Islet of Langerhans (tissue), 1 donor: ENCODE results near the gene HAUS3.

Experiments used
- FAIRE-seq: peaks from one replicate; lab custom pipeline; 2011; peaks lifted over from hg19 to GRCh38; lab: Jason Lieb, UNC

Gene HAUS3, protein sequence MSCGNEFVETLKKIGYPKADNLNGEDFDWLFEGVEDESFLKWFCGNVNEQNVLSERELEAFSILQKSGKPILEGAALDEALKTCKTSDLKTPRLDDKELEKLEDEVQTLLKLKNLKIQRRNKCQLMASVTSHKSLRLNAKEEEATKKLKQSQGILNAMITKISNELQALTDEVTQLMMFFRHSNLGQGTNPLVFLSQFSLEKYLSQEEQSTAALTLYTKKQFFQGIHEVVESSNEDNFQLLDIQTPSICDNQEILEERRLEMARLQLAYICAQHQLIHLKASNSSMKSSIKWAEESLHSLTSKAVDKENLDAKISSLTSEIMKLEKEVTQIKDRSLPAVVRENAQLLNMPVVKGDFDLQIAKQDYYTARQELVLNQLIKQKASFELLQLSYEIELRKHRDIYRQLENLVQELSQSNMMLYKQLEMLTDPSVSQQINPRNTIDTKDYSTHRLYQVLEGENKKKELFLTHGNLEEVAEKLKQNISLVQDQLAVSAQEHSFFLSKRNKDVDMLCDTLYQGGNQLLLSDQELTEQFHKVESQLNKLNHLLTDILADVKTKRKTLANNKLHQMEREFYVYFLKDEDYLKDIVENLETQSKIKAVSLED

GRCh38 chr4:2241410-2242353 is at the start of gene HAUS3, which contains the start of gene POLN:
Gene HAUS3, minus strand, starts transcription at chr4:2242121. Its CDS starts 1,175 bp downstream, at chr4:2240946.
Gene POLN, minus strand, starts transcription at chr4:2242121. Its CDS starts 12,890 bp downstream, at chr4:2229231.
- FAIRE-seq, result no peak

GRCh38 chr4:2290974-2291704 is 49.2 kb upstream of the HAUS3 start:
- no peak for FAIRE-seq

- FAIRE-seq, result no peak
Measured at GRCh38 chr4:2290488-2290887, 48.6 kb upstream of the HAUS3 start.

- FAIRE-seq, result no peak
Measured at GRCh38 chr4:2289955-2290333, 48.0 kb upstream of the HAUS3 start.

GRCh38 chr4:2289311-2289954 is 47.5 kb upstream of the HAUS3 start:
- no peak for FAIRE-seq

DNA sequence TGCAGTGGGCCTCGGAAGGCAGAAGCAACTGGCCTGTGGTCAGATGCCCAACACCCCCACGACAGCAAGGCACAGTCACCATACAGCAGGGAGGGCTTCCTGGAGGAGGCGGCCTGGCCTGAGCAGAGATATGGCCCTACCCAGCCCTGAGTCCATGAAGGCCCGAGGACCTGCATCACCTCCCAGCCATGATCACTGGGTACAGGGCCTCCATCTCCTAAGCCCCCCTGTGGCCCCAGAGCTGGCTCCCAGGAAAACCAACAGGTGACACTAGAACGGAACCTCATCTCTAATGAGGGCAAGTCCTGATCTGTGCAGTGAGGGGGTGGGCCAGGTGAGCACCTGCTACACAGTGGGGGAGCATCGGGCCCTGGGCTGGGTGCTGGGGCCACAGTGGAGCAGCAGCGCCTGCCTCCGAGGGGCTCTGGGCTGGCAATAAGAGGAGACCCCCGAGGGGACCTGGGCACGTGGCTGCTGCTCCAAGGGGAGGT is 46.2 kb upstream of the HAUS3 start:
- FAIRE-seq, result no peak

DNA sequence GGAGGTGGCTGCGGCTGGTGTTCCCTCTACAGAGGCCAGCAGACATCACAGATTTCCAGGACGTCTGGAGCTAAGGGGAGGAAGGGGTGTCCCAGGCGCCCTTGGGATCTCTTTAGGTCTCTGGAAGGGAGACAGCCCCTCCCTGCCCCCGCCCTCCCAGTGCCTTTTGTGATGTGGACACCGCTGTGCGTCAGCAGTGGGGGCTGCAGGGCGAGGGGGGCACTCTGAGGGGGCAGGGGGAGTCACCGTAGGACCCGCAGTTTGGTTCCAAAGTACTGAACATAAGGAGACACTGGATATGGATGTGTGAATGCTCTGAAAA is 45.6 kb upstream of the HAUS3 start:
- no peak for FAIRE-seq

GRCh38 chr4:2286904-2287593 is 45.1 kb upstream of the HAUS3 start:
- FAIRE-seq, result no peak

GRCh38 chr4:2285613-2286381 is 43.9 kb upstream of the HAUS3 start:
- FAIRE-seq, result no peak

DNA sequence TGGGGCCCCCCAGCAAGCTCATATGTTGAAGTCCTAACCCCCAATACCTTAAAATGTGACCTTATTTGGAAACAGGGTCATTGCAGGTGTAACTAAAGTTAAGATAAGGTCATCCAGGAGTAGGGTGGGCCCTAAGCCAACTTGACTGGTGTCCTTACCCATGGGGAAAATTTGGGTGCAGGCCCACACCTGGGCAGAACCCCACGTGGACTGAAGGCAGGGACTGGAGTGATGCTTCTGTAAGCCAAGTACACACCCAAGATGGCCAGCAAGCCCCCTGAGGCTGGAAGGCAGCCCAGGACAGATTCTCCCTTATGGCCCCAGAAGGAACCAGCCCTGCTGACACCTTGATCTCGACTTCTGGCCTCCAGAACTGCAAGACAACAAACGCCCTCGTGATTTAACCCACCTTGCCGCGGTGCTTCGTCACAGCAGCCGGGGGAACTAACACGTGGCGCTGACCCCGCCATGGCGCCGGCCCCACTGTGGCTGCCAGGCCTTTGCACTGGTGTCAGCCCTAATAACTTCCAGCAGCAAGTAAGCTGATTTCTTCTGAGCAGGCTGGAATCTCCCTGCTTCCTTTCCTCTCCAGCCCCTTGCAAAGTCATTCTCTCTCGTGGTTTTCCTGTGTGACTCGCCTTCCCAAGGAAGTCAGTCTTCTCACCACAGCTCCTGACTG is 43.2 kb upstream of the HAUS3 start:
- FAIRE-seq, result no peak

- no peak for FAIRE-seq
Measured at GRCh38 chr4:2284161-2284933, 42.4 kb upstream of the HAUS3 start.

DNA sequence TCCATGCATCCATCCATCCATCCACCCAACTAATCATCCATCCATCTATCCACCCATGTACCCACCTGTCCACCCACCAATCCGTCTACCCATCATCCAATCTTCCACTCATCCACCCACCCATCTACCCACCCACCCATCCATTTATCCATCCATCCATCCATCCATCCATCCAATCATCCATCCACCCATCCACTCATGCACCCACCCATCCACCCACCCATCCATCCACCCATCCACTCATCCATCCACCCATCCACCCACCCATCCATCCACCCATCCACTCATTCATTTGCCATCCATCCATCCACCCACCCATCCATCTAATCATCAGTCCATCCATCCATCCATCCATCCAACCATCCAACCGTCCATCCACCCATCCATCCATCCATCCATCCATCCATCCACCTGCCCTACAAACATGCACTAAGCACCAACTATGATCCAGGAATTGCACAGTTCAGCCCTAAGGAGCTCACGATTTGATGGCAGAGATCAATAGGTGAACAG is 41.3 kb upstream of the HAUS3 start:
- FAIRE-seq, result no peak

GRCh38 chr4:2281575-2282343 is 39.8 kb upstream of the HAUS3 start:
- no peak for FAIRE-seq

DNA sequence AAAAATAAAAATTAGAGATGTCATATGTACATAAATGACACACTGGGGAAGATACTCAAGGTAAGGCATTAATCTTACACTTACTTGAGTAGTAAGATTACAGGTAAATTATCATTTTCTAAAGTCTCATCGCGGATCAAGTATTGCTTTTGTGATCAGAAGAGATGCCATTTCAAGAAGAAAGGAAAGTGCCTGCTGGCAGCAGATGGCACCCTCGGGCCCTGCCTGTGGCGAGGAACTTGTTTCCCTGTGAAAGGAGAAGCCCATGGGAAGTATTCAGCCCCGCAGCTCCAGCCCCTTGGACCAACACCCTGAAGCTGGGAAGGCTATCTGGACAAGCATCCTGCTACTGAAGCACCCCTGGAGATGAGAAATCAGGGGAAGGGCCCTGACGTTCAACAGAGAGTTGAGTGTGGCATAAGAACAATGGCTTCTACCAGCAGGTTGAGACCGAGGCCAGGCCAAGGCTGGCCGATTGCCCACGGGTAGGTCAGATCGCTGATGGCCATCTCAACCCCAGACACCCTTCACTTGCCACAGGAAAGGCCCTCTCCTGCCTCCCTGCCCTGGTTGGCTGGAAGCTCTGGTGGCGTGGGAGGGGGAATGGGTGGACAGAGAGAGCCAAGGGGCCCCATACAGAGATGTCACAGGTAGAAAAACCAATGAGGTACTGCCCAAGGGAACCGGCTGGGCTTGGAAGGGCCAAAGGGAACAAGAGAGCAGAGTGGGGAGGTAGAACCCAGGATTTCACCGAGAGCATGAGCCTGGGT is 38.8 kb upstream of the HAUS3 start:
- no peak for FAIRE-seq

GRCh38 chr4:2277956-2278355 is 36.0 kb upstream of the HAUS3 start:
- no peak for FAIRE-seq

- FAIRE-seq, result no peak
Measured at GRCh38 chr4:2276581-2277325, 34.8 kb upstream of the HAUS3 start.
